SK-N-DZ (cell line): ENCODE results near the gene NEDD9.

Experiments
- DNase-seq: peaks from one replicate; pipeline ENCODE4 v3.0.0-alpha.2; 2015; ENCODE audit warnings: low spot score

NEDD9 gene

GRCh38 chr6:11202513-11203305 lies 29.8 kb downstream of the NEDD9 start:
- DNase-seq, result no peak

GRCh38 chr6:11201772-11202512 lies 30.5 kb downstream of the NEDD9 start:
- no peak for DNase-seq

GRCh38 chr6:11201015-11201414 lies 31.5 kb downstream of the NEDD9 start:
- no peak for DNase-seq

GRCh38 chr6:11200356-11200755 lies 32.1 kb downstream of the NEDD9 start:
- no peak for DNase-seq

GRCh38 chr6:11198663-11199603 lies 33.5 kb downstream of the NEDD9 start:
- no peak for DNase-seq

GRCh38 chr6:11197850-11198249 lies 34.6 kb downstream of the NEDD9 start:
- no peak for DNase-seq

GRCh38 chr6:11197175-11197536 lies 35.3 kb downstream of the NEDD9 start:
- DNase-seq, result no peak

GRCh38 chr6:11196511-11197174 lies 35.8 kb downstream of the NEDD9 start:
- no peak for DNase-seq

- no peak for DNase-seq
These were observed 37.9 kb downstream of the NEDD9 start for GRCh38 chr6:11194356-11195218.

GRCh38 chr6:11193434-11193833 lies 39.0 kb downstream of the NEDD9 start:
- DNase-seq, result no peak

- DNase-seq, result no peak
These were observed 40.3 kb downstream of the NEDD9 start for GRCh38 chr6:11192167-11192566.

GRCh38 chr6:11190625-11191245 lies 41.7 kb downstream of the NEDD9 start:
- no peak for DNase-seq

- DNase-seq, result no peak
These were observed 42.4 kb downstream of the NEDD9 start for GRCh38 chr6:11189865-11190624.

GRCh38 chr6:11188161-11188915 lies 44.1 kb downstream of the NEDD9 start:
- DNase-seq, result no peak

GRCh38 chr6:11187301-11187700 lies 45.2 kb downstream of the NEDD9 start:
- no peak for DNase-seq

- DNase-seq, result no peak
These were observed 47.1 kb downstream of the NEDD9 start for GRCh38 chr6:11185204-11185842.

GRCh38 chr6:11183761-11184362 lies 48.6 kb downstream of the NEDD9 start:
- DNase-seq, result no peak
